GM10266 (cell line): ENCODE results near the gene CABS1.

Experiments used
- DNase-seq: peaks from one replicate; pipeline ENCODE4 v3.0.0; 2012; ENCODE audit errors: extremely low spot score
- CTCF ChIP-seq: IDR thresholded peaks from 2 replicates; pipeline ENCODE4 v1.5.1; 2012; ENCODE audit warnings: mild to moderate bottlenecking, low read depth; ENCODE audit not compliant: control insufficient read depth, insufficient read depth; ENCODE audit errors: missing control alignments

The CABS1 gene

GRCh38 chr4:70303090-70303489 is 31.7 kb upstream of the CABS1 start:
- TF ChIP-seq CTCF: no peak
- DNase-seq: no peak

- no peak for DNase-seq
- TF ChIP-seq CTCF: no peak
These were observed 29.2 kb upstream of the CABS1 start for GRCh38 chr4:70305601-70306000.

- no peak for DNase-seq
- TF ChIP-seq CTCF: no peak
These were observed 28.7 kb upstream of the CABS1 start for GRCh38 chr4:70306076-70306475.

DNA sequence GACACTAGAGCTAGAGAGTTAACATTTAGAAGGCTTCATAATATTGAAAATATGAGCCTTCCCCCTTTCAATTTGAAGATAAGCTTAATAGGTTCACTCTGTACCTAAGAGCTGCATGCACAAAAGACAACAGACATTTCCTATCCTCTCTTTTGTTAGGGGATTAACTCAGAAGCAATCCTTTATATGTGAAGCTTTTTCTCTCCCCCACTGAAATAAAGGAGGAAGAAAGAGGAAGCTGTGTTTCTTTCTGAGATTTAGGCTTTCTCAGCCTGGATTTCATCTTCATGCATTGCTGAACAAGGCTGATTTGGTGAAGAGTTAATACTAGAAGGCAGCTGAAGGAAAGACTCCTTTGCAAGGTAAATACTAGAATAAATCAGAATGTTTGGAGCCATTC is 21.0 kb upstream of the CABS1 start:
- TF ChIP-seq CTCF: no peak
- DNase-seq: no peak

GRCh38 chr4:70315928-70316327 is 18.9 kb upstream of the CABS1 start:
- DNase-seq: no peak
- TF ChIP-seq CTCF: peak; percentile 45

GRCh38 chr4:70326052-70326451 is 8.7 kb upstream of the CABS1 start:
- TF ChIP-seq CTCF: no peak
- no peak for DNase-seq

GRCh38 chr4:70336043-70336442 is 1.3 kb downstream of the CABS1 start:
- TF ChIP-seq CTCF: no peak
- DNase-seq: no peak
